ENCODE results near the gene CD109. TPM values are rescaled to one million over a fixed set of nuclear protein-coding genes. Genes with fewer than 3 reads are reported as not detected.

The CD109 gene
- total RNA-seq, 1 experiment from 2014 or later = 0.18 TPM

- Mint-ChIP-seq H3K27me3 (ENCODE audit: insufficient read depth, unreplicated experiment) (peaks cover 2% of the 10 kb centered on the region), H3K27ac (ENCODE audit: unreplicated experiment) (no peak overlapping the region), H3K9me3 (ENCODE audit: unreplicated experiment) (no peaks in the 10 kb centered on the region), H3K4me3 (ENCODE audit: unreplicated experiment) (no peak overlapping the region), H3K4me1 (ENCODE audit: low read depth, unreplicated experiment) (peaks cover 6% of the 10 kb centered on the region), H3K36me3 (ENCODE audit: insufficient read depth, unreplicated experiment) (no peaks in the 10 kb centered on the region)
- H3K27me3 ChIP-seq (replicated peaks; ENCODE audit: control insufficient read depth, insufficient read depth, low read length) = no peaks in the 10 kb centered on the region
- H3K4me3 ChIP-seq (ENCODE audit: low read depth, low read length) = no peak overlapping the region
- intact Hi-C loops (cut with micrococcal nuclease; ENCODE audit: unreplicated experiment) = no loop called here
- ChIA-PET POLR2A (no interaction called here), CTCF (no interaction called here)
- H3K4me1 ChIP-seq = no peaks in the 10 kb centered on the region
- no peaks in the 10 kb centered on the region for H3K36me3 ChIP-seq (ENCODE audit: control insufficient read depth, insufficient read depth, low read length)
- no TSS peak for BruUV-seq (replicated peaks)
- no peaks in the 10 kb centered on the region for H3K9me3 ChIP-seq
- no peak for DNase-seq
- TF ChIP-seq CTCF (IDR thresholded peaks at IDR 0.05; ENCODE audit: insufficient read depth in 1 of 2, low read depth in 1 of 2, low read length in 1 of 2, severe bottlenecking in 1 of 2, unreplicated experiment in 1 of 2) = no peak
These were observed 72.6 kb downstream of the CD109 start for GRCh38 chr6:73768558-73768957.

GRCh38 chr6:73769976-73770375, 74.0 kb downstream of the CD109 start:
- POLR2A ChIA-PET = no interaction called here

GRCh38 chr6:73774311-73774774, 78.3 kb downstream of the CD109 start:
- H3K4me1 ChIP-seq = no peaks in the 10 kb centered on the region
- POLR2A ChIA-PET = no interaction called here
- Mint-ChIP-seq H3K36me3 (ENCODE audit: insufficient read depth, unreplicated experiment) (no peaks in the 10 kb centered on the region), H3K27ac (ENCODE audit: unreplicated experiment) (no peak overlapping the region), H3K9me3 (ENCODE audit: unreplicated experiment) (no peaks in the 10 kb centered on the region), H3K4me1 (ENCODE audit: low read depth, unreplicated experiment) (peaks cover 6% of the 10 kb centered on the region), H3K4me3 (ENCODE audit: unreplicated experiment) (no peak overlapping the region), H3K27me3 (ENCODE audit: insufficient read depth, unreplicated experiment) (peaks cover 6% of the 10 kb centered on the region)
- intact Hi-C loops (cut with micrococcal nuclease; ENCODE audit: unreplicated experiment) = no loop called here
- H3K36me3 ChIP-seq (ENCODE audit: control insufficient read depth, insufficient read depth, low read length) = no peaks in the 10 kb centered on the region
- H3K9me3 ChIP-seq = no peaks in the 10 kb centered on the region
- no TSS peak for BruUV-seq (replicated peaks)
- no peak overlapping the region for H3K4me3 ChIP-seq (ENCODE audit: low read depth, low read length)
- H3K27me3 ChIP-seq (replicated peaks; ENCODE audit: control insufficient read depth, insufficient read depth, low read length) = no peaks in the 10 kb centered on the region
- CTCF ChIA-PET = no interaction called here
- no peak for TF ChIP-seq CTCF (IDR thresholded peaks at IDR 0.05; ENCODE audit: insufficient read depth in 1 of 2, low read depth in 1 of 2, low read length in 1 of 2, severe bottlenecking in 1 of 2, unreplicated experiment in 1 of 2)
- DNase-seq = no peak

More at GRCh38 chr6:73769976-73770375, 74.0 kb downstream of the CD109 start:
- H3K36me3 Mint-ChIP-seq (ENCODE audit: insufficient read depth, unreplicated experiment) = no peaks in the 10 kb centered on the region
- H3K27me3 ChIP-seq (replicated peaks; ENCODE audit: control insufficient read depth, insufficient read depth, low read length) = no peaks in the 10 kb centered on the region
- no peaks in the 10 kb centered on the region for H3K9me3 Mint-ChIP-seq (ENCODE audit: unreplicated experiment)
- H3K27me3 Mint-ChIP-seq (ENCODE audit: insufficient read depth, unreplicated experiment) = peaks cover 6% of the 10 kb centered on the region
- no peak overlapping the region for H3K4me3 Mint-ChIP-seq (ENCODE audit: unreplicated experiment)
- no peaks in the 10 kb centered on the region for H3K4me1 ChIP-seq
- TF ChIP-seq CTCF (IDR thresholded peaks at IDR 0.05; ENCODE audit: insufficient read depth in 1 of 2, low read depth in 1 of 2, low read length in 1 of 2, severe bottlenecking in 1 of 2, unreplicated experiment in 1 of 2) = no peak
- no peaks in the 10 kb centered on the region for H3K36me3 ChIP-seq (ENCODE audit: control insufficient read depth, insufficient read depth, low read length)
- peaks cover 6% of the 10 kb centered on the region for H3K4me1 Mint-ChIP-seq (ENCODE audit: low read depth, unreplicated experiment)
- no peak for DNase-seq
- H3K9me3 ChIP-seq = no peaks in the 10 kb centered on the region
- no peak overlapping the region for H3K4me3 ChIP-seq (ENCODE audit: low read depth, low read length)
- CTCF ChIA-PET = no interaction called here
- intact Hi-C loops (cut with micrococcal nuclease; ENCODE audit: unreplicated experiment) = no loop called here
- no TSS peak for BruUV-seq (replicated peaks)
- no peak overlapping the region for H3K27ac Mint-ChIP-seq (ENCODE audit: unreplicated experiment)

Data from Caco-2 (cell line).